HG03432 (cell line): Measurements from ENCODE around the gene GJC1.

ENCODE experiments used
- ATAC-seq: cut with Tn5 transposase; IDR thresholded peaks from one replicate; pipeline ENCODE4 v1.9.1; 2021; ENCODE audit warnings: mild to moderate bottlenecking, moderate library complexity; ENCODE audit not compliant: unreplicated experiment

Gene GJC1

DNA sequence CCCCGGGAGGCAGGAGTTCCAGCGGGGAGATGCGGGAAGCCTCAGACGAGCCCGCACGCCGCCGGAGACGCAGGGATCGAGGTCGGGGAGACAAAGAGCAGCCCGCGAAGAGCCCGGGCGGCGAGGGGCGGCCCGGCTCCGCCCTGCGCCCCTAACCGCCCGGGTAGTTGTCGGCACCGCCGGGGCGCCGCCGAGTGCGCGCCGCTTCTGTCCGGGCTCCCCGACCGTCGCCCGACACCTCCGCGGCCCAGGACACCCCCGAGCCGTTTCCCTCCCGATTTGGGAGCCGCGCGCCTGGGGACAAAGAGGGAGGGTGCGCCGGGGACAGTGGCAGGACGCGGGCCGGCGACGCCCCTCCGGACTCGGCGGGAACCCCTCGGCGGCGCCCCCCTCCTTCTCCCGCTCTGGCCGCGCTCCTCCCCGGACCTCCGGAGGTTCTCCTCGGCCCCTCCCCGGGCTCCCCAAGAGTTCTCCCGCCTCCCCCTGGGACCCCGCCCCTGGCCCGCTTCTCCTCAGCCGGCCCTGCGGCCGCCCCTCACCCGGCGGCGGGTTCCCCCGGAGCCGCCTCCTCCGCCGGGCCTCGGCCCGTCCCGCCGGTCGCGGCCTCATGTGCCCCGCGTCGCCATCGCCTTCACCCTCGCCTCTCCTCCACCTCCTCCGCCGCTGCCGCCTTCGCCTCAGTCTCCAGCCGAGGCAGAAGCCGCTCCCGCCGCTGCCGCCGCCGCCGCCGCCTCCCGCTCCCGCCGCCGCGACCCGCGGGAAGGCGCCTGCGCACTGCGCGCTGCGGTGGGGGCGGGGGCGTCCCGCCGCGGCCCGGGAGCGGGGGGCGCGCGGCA, at the start of gene GJC1:
Gene GJC1, minus strand, starts transcription at position 765 of the 836 bp plus-strand sequence. CDS start 24,470 bp downstream, outside the sequence.
- ATAC-seq: no peak

- ATAC-seq: no peak
These were observed 49.3 kb upstream of the GJC1 start for GRCh38 chr17:44879376-44879775.

DNA sequence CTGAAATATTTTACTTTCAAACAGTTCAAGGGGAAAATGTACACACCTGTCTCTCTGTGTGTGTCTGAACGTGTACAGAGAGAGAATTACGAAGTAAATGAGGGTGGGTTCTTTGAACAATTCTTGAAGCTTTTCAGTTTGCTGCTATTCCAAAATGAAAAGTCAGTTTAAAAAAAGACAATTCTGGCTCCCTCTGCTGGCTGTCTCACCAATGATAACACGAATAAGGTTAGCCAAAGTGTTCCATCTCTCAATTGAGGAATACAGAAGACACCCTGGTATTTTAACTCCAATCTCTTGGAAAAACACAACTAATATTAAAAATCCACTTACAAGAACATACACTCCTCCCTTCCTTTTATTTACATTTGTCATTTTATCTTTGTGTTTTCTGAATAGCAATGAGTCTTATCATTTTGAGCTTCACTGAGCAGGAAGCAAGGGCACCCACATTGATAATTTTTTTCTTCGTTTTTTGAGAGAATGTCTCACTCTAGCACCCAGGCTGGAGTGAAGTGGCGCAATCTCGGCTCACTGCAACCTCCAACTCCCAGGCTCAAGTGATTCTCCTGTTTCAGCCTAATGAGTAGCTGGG, 48.6 kb upstream of the GJC1 start:
- ATAC-seq: no peak

DNA sequence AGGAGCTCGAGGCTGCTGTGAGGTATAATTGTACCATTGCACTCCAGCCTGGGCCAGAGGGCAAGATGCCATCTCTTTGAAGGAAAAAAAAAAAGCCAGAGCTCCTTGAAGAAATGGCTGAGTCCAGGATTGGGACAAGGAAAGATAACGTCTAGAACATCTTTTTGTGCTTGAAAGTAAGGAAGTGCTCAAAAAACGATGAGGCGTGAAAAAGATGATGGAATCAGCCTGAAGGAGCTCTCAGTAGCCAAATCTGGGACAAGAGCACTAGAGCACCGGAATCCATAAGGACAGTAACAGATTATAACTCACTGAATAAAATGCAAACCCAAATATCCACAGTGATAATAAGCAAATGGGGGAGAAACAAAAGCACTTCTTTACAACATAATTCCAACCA, 47.0 kb upstream of the GJC1 start:
- no peak for ATAC-seq

GRCh38 chr17:44875761-44876160, 45.7 kb upstream of the GJC1 start:
- ATAC-seq: no peak

- ATAC-seq: no peak
These were observed 42.2 kb upstream of the GJC1 start for GRCh38 chr17:44872131-44872768.

- no peak for ATAC-seq
These were observed 41.5 kb upstream of the GJC1 start for GRCh38 chr17:44871556-44871955.

- ATAC-seq: no peak
These were observed 37.8 kb upstream of the GJC1 start for GRCh38 chr17:44867841-44868240.

- no peak for ATAC-seq
These were observed 35.8 kb upstream of the GJC1 start for GRCh38 chr17:44865931-44866330.

DNA sequence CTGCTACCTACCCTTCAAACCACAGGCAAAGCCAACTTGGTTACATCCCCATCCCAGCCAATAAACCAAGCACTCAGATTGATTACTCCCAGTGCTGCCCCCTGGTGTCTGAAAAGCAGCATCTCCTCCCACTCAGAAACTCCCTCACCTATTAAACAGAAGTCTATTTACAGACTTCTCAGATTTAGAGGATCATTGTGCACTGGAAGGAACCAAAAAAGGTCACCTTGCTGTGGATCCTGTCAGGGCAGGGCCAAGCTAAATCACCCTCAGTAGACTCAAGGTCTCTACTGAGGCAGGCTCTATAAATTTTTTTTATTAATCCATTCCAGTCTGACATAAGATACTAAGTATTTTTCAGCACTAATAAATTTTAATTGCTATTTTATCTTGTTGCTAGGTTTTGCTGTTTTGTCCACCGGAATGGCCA, 35.2 kb upstream of the GJC1 start:
- ATAC-seq: no peak

DNA sequence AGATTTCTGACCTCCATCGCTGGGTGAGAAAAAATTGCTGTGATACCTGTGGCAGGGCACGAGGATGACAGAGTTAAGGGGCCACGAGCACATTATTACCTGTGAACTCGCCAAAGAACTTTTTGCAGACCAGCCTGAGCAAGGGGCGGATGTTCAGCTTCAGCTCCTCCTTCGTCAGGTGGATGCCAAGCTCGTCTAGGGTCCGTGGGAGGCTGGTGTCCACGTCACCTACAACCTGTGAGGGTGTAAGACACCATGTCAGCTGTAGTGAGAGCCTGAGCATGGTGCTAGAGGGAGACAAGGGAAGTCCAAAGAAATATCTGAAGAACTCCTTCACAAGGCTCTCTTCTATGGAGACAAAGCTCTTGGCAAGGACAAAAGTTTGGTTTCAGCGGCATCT, 34.7 kb upstream of the GJC1 start:
- ATAC-seq: no peak

- ATAC-seq: no peak
These were observed 33.2 kb upstream of the GJC1 start for GRCh38 chr17:44863061-44863918.

GRCh38 chr17:44862278-44862914, 32.3 kb upstream of the GJC1 start:
- ATAC-seq: no peak

- ATAC-seq: no peak
These were observed 29.6 kb upstream of the GJC1 start for GRCh38 chr17:44859701-44860100.

- ATAC-seq: no peak
These were observed 24.1 kb upstream of the GJC1 start for GRCh38 chr17:44854192-44854591.

- ATAC-seq: no peak
These were observed 20.5 kb upstream of the GJC1 start for GRCh38 chr17:44850612-44851011.

GRCh38 chr17:44850025-44850424, 19.9 kb upstream of the GJC1 start:
- no peak for ATAC-seq

DNA sequence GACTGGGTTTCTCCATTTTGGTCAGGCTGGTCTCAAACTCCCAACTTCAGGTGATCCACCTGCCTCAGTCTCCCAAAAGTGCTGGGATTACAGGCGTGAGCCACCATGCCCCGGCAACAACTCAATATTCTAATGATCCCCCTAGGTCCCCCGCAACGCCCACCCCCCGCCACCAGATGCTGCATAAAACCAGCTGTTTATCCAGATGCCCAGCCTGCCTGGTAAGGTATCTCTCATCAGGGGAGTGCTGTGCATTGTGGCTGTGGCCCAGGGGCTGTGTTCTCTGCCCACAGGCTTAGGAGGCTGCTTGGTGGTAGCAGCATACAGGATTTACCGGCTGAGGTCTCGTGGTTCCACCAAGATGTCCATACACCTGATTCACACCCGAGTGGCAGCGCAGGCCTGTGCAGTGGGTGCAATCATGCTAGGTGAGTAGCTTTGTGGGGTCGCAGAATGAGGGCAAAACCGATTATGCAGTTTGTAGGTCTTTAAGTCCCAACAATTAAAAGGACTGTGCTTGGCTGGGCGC, 18.9 kb upstream of the GJC1 start:
- ATAC-seq: no peak

- no peak for ATAC-seq
These were observed 18.2 kb upstream of the GJC1 start for GRCh38 chr17:44848257-44848795.

GRCh38 chr17:44847586-44847985, 17.5 kb upstream of the GJC1 start, which contains the start of gene HIGD1B:
TSS of gene HIGD1B (plus strand) at chr17:44847883. CDS start at chr17:44848153, 270 bp downstream.
- no peak for ATAC-seq
